HG02798 (cell line): Measurements from ENCODE around the gene SPATA2L.
"Not testable (repeated sequence)": the region's sequence is repeated elsewhere in the genome, so short reads cannot be mapped to it uniquely, and the experiment has no call there.

Experiments
- ATAC-seq: cut with Tn5 transposase; IDR thresholded peaks from one replicate; pipeline ENCODE4 v1.9.1; 2021; ENCODE audit warnings: mild to moderate bottlenecking; ENCODE audit not compliant: unreplicated experiment, poor library complexity

SPATA2L gene

DNA sequence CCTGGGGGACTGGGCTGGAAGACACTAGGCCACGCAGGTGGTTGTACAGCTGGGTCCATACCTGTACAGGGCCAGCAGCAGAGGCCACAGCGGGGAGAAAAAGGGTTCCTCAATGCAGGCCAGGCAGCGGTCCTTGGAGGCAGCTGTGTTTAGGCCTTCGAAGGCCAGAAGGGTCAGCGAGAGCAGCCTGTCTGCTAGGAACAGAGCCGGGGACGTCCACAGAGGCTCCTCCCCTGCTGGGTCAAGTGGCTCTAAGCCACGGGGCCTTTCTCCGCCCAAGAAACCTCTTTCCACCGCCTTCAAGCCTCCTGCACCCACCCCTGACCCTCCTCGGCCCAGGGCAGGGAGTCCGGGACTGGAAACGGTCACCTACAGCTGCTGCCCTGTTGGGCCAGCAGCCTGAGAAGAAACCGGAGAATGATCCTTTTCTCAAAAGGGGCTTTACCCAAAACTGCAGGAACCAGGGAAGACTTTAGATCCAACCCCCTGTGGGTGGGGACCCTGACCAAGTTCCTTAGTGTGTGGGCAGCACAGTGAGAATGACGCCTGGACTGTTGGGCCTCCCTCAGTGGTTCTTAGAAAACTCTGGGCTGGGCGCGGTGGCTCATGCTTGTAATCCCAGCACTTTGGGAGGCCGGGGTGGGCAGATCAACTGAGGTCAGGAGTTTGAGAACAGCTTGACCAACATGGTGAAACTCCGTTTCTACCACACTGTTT, 8.4 kb upstream of the SPATA2L start:
- no peak for ATAC-seq

DNA sequence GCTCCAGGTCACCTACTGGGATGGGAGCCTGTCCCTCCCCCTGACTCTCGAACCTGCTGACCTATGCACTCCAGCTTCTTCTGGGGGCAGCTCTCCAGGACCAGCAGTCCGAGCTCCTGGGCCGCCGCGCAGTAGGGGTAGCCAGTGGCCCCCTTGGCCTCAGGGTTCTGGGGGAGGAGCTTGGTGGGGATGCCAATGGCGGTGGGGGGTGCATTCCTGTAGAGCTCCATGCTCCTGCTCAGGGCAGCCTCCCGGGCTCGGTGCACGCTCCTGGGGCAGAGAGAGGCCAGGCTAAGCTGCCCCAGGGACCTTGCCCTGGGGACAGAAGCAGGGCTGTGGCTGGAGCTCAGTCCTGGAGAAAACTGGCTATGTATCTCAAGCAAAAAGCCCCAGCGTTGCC, 7.7 kb upstream of the SPATA2L start:
- ATAC-seq, result no peak

DNA sequence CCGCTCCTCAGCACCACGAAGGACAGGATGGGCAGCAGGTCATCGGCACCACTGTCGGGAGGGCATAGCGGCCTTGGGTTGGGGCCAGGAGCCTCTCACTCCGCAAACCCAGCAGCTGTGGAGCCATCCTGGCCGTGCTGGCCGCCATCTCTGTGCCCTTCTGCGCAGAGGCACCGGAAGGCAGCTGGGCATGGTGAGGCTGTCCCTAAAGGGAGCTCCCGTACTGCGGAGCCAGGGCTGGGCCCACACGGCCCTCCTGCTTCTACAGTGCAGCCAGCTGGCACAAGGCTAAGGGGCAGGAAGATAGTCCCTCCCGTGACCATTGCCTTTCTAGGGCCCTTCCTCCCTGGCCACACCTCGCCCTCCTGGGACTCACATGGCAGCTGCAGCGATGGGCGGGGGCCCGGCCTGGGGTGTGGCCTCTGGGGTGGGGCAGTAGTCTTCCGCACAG, 7.0 kb upstream of the SPATA2L start:
- ATAC-seq, result no peak

DNA sequence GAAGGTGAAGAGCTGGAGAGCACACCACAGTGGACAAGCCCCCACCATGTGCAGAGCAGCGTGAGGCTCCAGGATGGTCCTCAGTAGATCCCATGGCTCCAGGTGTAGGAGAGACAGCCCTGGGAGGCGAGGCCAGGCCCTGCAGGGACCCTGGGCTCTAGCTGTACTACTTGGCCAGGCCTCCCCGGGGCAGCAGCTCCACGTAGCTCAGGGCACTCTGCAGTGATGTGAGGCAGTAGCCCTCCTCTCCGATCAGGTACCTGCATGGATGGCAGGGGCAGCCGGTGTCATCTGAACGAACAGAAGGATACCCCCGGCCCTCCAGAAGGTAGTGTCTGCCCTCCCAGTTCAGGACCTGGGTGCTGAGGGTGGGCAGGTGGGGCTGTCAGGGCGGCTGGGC, 6.2 kb upstream of the SPATA2L start:
- ATAC-seq, result no peak

DNA sequence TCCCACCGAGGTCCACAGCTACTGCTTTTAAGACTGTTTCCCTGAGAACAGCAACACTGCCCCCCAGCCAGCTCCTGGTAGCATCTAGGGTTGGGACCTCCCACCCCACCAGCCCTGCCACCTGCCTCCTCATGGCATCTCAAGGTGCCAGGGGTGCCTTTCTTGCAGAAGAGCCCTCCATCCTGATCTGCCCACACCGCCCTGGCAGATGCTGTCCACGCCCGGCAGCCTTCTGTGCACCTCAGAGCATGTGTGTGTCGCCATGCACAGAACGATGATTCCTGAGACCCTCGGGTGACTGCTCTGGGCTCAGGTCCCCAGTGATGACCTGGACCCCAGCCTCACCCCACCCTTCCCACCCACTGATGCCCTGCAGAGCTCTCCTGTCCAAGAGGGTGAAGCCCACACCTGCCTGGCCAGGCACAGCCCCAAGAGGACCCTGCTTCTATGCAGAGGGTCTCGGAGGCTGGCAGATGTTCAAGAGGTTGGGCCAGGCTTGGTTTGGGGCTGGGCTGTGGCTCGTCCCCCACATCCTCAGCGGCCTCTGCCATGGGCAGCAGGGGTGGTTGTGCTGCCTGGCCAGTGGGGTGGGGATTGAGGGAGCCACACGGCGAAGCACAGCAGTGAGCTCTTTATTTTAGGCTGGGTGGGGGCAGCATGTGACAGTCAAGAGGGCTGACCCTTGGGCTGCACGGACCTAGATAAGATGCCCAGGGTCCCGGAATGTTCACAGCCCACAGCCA, 5.2 kb upstream of the SPATA2L start:
- no peak for ATAC-seq

DNA sequence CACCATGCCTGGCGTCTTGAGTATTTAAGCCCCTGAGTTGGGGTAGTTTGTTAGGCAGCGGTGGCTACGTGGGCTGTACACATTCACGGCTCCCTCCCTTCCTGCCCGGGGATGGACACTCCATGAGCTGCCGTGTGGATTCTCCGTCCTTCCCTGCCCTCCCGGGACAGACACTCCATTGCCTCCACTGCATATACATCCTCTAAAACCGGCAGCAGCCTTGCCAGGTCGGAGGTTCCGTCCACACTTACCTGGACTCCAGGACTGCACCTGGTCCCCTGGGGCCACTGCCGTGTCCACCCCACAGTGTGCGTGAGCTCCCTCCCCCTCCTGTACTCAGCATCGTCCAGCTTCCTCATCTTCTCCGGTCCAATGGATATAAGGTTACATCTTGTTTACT, 3.5 kb upstream of the SPATA2L start:
- ATAC-seq, result no peak

DNA sequence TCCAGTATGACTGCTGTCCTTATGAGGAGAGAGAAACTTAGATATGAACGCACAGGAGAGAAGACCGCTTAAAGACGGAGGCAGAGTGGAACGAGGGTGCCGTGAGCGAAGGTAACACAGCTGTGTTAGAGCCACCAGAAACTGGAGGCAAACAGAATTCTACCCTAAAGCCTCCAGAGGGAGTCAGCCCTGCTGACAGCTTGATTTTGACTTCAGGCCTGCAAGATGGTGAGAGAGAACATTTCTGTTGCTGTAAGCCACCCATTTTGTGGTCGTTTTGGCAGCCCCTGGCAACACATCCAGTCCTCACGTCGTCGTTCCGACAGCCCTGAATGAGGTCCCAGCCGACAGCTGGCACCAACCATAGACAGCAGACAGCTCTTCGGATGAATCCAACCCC, 2.8 kb upstream of the SPATA2L start:
- no peak for ATAC-seq

DNA sequence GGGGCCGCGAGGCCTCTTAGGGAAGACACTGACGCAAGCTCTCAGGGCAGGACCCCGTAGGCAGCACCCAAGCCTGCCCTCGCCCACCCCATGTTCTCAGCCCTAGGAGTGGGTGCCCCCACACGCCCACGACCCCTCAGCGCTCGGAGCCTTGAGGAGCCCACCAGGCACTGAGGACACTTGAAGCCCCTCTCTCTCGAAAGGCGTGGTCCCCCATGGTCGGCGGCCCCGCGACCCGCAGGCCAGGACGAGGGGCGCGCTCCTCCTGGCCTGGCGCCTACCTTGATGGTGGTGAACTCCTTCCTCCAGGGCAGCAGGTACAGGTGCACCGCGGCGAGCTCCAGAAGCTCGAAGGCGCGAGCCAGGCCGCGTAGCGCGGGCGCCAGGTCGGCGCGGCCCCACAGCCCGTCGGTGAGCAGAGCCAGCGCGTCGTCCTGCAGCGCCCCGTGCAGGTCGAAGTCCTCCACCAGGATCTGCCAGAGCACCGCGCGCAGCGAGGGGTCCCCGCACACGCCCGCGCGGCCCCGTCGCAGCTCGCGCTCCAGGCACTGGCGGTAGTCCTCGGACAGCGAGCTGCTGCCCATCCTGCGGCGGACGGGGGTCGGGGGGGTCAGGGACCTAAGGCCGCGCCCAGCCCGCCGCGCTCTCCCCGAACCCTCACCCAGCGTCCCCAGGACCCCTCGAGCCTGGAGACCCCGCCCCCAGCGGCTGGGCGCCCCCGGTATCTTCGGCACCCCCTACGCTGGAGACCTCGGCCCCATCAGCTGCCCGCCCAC, 668 bp downstream of the SPATA2L start:
- peak; percentile 0 for ATAC-seq

DNA sequence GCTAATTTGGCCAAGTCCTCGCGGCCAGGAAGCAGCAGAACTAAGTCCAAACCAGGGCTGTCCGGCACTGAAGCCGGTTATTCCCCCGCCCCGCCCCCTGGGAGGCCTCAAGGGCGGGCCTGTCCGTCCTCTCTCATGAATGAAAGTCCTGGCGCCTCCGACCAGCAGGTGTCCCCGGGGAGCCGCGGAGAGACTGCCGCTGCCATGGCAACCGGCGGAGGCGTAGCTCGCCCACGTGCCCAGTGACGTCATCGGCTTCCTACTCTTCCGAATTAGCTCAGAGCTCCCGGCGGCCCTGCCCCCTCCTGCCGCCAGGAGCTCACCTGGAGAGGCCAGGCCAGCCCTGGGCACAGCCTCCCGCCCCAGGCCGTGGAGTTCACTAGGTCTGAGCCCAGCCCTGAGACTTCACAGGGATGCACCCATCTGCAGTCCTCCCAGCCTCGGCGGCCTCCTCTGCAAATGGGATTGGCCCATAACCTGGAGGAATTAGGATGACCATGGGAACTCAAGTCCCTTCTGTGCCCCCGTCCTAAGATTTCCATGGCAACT, 1.3 kb downstream of the SPATA2L start:
- ATAC-seq, result peak; percentile 55

DNA sequence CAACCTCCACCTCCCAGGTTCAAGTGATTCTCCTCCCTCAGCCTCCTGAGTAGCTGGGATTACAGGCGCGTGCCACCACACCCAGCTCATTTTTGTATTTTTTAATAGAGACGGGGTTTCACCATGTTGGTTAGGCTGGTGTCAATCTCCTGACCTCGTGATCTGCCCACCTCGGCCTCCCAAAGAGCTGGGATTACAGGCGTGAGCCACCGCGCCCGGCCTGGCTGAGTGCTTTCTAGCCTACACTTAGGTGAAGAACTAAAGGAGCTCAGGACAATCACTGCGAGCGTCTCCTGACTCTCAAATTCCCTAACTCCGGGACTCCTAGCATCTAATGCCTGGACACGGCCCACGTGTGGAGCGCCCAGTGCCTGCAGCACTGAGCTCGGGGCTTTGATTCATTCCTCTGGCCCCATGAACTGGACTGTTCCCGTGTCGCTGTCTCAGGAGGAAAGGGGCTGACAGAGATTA, 1.8 kb downstream of the SPATA2L start:
- not testable (repeated sequence) for ATAC-seq

DNA sequence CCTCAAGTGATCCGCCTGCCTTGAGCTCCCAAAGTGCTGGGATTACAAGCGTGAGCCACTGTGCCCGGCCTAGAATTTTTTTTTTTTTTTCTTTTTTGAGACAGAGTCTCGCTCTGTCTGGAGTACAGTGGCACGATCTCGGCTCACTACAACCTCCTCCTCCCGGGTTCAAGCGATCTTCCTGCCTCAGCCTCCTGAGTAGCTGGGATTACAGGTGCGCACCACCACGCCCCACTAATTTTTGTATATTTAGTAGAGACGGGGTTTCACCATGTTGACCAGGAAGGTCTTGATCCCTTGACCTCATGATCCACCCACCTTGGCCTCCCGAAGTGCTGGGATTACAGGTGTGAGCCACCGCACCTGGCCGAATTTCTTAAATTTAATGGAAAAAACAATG, 2.8 kb downstream of the SPATA2L start:
- ATAC-seq, result not testable (repeated sequence)

DNA sequence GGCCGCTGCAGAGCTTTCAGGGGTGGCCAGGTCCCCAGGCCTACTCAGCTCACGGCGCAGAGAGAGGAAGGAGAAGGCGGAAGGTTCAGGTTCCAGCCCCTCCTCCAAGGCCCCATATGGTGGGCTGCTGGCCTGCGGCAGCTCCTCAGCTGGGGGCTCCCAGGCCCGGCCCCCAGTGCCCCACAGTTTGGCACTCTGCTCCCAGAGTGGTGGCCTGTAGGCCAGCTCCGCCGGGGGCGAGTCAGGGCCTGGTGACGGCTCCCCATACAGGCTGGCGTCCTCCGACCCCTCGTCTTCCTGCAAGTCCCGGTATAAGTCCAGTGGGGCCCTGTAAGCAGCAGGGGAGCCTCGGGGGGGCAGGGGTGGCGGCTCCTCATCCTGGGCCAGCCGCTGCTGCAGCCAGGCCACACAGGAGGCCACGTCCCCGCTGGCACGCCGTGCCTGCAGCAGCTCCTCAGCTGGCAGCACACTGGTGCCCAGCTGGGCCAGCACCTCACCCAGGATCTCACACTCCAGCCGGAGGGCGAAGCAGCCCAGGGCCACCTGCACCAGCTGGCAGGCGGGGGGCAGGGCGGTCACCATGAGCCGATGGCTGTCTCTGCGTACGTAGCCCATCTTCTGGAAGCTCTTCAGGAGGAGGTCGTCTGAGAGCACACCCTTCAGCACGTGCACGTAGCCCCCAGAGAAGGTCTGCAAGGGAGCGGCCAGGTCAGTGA, 3.7 kb downstream of the SPATA2L start:
- ATAC-seq, result no peak

DNA sequence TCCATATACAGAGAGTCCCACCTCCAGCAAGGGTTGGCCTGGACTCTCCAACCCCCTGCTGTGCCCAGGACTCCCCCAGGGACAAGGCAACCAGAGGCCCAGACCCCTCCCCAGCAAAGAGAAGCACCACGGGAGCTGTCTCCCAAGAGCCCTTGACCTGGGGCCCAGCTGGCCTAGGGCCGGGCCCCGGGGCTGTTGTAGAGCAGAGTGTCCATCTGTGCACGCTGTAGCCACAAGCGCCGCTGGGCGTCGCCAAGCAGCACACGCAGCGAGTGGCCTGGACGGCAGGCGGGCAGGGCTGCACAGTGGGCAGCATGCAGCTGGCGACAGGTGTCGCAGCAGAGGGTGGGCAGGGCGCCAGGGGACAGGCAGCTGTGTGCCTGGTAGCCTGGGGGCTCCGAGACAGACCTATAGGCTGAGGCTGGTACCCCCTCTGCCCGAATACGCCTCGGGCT, 4.3 kb downstream of the SPATA2L start:
- no peak for ATAC-seq

DNA sequence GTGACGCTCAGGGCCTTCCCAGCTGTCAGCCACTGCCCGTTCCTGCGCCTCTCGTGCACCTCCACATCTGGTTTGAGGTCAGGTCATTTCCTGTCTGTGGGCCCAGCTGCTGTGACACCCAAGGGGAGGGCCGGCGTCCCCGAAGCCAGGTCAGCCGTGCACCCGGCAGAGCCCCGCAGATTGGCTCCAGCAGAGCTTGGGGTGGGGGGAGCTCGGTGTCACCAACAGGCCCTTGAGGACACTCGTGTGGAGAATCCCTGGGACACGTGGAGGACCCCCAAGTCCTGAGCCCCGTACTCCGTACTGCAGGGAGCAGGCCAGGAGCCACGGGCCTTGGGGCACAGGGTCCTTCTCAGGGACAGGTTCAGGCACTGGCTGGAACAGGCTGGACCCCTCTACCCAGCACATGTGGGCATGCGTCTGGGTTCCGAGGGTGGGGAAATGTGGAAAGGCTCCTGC, 4.8 kb downstream of the SPATA2L start:
- ATAC-seq, result no peak

DNA sequence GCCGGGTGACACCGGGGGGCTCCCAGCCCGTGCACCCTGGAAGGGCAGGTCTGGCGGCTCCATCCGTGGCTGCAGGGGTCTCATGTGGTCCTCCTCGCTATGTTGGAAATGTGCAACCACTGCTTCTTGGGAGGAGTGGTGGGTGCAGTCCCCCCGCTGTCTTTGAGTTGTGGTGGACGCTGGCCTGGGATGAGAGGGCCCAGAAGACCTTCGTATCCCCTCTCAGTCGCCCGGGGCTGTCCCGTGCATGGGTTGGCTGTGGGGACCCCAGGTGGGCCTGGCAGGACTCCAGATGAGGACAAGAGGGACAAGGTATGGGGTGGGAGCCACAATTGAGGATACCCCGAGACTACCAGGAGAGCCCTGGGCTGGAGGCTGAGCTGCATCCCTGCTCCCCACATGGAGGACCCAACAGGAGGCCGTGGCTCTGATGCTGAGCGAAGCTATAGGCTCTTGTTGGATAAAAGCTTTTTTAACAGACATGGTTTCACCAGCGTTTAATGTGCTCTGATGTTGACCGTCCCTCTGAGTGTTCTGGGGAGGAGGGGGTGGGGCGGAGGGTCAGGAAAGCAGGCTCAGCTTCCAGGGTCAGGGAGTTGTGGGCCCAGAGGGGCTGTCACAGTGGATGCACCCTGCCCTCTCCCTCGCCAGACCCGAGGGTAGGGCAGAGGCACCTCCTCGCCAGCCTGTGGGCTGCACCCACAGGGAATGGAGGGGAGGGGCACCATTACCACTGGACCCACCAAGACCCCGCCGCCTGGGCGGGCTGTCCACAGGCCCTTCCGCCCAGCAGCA, 5.4 kb downstream of the SPATA2L start:
- no peak for ATAC-seq

DNA sequence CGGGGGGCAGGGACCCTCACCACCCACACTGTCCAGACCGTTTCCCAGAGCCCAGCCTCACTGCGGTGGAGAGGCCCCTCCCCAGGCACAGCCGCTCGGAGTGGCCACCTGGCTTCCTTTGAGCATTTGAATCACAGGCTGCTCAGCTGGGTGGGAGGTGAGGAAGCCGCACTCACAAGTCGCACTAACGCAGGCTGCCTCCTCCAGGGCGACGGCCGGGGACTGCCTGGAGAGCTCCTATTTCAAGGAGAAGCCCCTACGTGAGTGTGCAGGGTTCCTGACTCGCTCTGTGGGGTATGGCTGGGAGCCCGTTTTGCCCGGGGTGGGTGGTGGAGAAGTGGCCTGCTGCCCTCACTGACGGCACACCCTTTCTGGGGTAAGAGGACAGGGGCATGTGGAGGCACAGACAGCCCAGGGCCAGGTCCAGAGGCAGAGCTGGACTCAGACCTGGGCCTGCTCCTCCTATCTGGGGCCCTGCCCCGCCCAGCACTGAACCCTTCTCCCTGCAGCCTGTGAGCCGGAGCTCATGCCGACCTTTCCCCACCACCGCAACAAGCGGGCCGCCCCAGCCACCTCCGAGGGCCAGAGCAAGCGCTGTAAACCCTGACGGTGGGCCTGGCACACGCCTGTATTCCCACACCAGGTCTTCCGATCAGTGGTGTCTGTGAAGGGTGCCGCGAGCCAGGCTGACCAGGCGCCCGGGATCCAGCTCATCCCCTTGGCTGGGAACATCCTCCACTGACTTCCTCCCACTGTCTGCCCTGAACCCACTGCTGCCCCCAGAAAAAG, 6.2 kb downstream of the SPATA2L start:
- ATAC-seq, result no peak

DNA sequence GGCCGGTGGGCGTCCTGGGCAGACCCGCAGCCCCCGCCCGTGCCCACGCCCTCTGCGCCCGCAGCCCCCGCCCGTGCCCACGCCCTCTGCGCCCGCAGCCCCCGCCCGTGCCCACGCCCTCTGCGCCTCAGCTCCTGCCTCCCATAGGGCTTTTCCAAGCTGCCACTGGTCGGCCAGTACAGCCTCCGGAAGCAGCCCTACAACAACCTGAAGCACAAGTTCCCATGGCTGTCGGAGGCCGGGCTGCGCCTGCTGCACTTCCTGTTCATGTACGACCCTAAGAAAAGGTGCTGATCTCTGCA, 6.8 kb downstream of the SPATA2L start:
- not testable (repeated sequence) for ATAC-seq

DNA sequence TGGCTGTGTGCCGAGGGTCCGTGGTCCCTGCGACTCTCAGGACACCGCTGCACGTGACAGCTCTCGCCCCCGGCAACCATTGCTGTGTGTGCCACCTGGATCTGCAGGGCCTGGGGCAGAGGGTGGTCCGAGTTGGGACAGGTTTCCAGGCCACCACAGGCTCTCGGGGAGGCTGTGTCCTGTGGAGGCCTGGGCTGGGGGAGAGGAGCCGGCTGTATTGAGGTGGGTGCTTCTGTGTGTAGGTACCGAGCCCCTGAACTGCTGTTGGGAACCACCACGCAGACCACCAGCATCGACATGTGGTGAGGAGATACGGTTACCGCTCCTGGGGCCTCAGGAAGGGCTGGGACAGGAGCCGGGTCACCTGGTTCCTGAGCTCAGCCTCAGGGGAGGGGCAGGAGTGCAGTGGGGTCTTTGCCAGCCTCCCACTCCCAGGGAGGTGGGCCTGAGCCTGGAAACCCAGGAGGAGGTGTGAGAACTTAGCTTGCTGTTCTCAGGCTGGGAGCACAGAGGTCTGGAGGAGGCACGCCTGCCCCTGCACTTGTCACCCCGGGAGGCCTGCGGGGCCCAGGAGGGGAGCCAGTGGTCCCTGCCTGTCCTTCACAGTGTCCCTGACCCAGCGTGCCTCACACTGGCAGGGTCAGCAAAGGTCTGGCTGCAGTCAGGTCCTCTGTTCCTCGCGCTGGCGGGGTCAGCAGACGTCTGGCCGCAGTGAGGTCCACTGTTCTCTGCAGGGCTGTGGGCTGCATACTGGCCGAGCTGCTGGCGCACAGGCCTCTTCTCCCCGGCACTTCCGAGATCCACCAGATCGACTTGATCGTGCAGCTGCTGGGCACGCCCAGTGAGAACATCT, 7.3 kb downstream of the SPATA2L start:
- no peak for ATAC-seq
